ENCODE data around the gene KRTAP19-6. TPM values are rescaled to one million over a fixed set of nuclear protein-coding genes. Genes with fewer than 3 reads are reported as not detected.
A peak's percentile ranks its signal among the peaks of the same experiment; 100 is the strongest.

Gene KRTAP19-6, protein sequence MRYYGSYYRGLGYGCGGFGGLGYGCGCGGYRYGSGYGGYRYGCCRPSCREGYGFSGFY
- not detected for polyA plus RNA-seq (2013, experiment 1 of 4)
- polyA plus RNA-seq (2013, experiment 2 of 4): not detected
- polyA plus RNA-seq (2013, experiment 3 of 4): not detected
- polyA plus RNA-seq (2013, experiment 4 of 4): not detected

DNA sequence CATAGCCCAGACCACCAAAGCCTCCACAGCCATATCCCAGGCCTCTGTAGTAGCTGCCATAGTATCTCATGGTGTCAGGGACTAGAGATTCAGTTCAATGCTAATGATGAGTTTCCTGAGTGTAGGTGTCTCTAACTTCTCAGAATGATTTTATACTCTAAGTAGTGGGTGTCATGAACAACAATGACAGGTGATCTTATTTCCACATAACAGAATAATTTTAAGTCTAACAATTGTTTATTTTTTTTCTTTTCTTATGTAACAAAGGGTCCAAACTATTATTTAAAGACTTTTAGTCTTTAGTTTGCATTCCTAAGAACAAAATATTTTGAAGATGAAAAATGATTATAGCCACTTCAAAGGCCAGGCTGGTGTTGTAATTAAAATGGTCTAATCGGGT lies at the start of gene KRTAP19-6:
KRTAP19-6 (minus strand) TSS at position 101 of the 400 bp plus-strand sequence; CDS start at position 70, 31 bp downstream.
- WGBS, 2 experiments: 92 to 100% methylated on average over 1 of the region's 1 CpG
- Histone ChIP-seq H3K9me3 (ENCODE audit: control insufficient read depth, low read length) (no peaks in the 10 kb centered on the region), H3K4me3 (ENCODE audit: insufficient read depth, low read depth, low read length) (no peak within 1 kb of the TSS), H3K4me1 (ENCODE audit: control insufficient read depth, insufficient read depth, low read length) (no peaks in the 10 kb centered on the region), H3K27ac (ENCODE audit: insufficient read depth, low read depth, low read length, poor library complexity, severe bottlenecking) (no peak within 1 kb of the TSS), H3K27me3 (ENCODE audit: control insufficient read depth, insufficient read depth, low read length, poor library complexity, severe bottlenecking) (no peaks in the 10 kb centered on the region), H3K36me3 (ENCODE audit: control insufficient read depth, insufficient read depth, low read length) (no peaks in the 10 kb centered on the region)

DNA sequence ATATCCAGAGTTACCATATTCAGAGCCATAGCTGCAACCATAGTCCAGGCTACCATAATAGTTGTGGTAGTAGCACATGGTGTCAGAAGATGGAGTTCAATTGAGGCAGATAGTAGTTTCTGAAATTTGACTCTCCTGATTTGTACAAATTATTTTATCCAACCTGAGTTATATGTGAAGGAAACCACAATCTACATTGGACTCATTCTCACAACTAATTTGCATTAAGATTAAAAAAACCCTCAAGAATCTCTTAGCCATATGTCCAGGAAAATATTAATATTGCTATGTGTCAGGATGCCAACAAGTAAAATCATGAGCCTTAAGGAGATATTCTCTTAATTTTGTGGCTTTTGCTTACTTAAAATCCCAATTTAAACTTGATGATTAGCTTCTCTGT lies 48.6 kb upstream of the KRTAP19-6 start, which contains the start of gene KRTAP22-2:
KRTAP22-2 (minus strand) TSS at position 101 of the 400 bp plus-strand sequence.
- Histone ChIP-seq H3K9me3 (ENCODE audit: control insufficient read depth, low read length) (no peaks in the 10 kb centered on the region), H3K36me3 (ENCODE audit: control insufficient read depth, insufficient read depth, low read length) (no peaks in the 10 kb centered on the region), H3K4me3 (ENCODE audit: insufficient read depth, low read depth, low read length) (no peak within 1 kb of the TSS), H3K27ac (ENCODE audit: insufficient read depth, low read depth, low read length, poor library complexity, severe bottlenecking) (no peak within 1 kb of the TSS), H3K4me1 (ENCODE audit: control insufficient read depth, insufficient read depth, low read length) (no peaks in the 10 kb centered on the region), H3K27me3 (ENCODE audit: control insufficient read depth, insufficient read depth, low read length, poor library complexity, severe bottlenecking) (no peaks in the 10 kb centered on the region)

DNA sequence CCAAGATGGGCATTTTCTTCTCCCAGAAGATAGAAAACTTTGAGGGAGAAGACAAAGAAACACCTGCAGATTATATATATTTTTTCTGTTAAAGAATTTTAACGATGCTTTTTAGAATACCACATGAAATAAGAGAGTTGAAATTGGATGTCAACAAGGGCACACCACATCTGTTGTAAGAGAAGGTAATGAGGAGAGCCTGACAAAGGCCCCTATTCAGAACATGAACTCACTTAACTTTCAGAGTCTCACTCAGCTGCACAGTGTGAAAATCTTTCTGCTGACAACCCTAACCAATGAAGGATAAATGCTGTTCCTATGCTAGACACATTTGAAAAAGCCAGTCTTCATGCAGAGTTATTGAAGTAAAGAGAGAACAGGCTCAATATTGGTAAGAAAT lies 41.2 kb upstream of the KRTAP19-6 start:
- H3K27me3 ChIP-seq (ENCODE audit: control insufficient read depth, insufficient read depth, low read length, poor library complexity, severe bottlenecking): no peaks in the 10 kb centered on the region
- H3K4me3 ChIP-seq (ENCODE audit: insufficient read depth, low read depth, low read length): no peak overlapping the region
- H3K4me1 ChIP-seq (ENCODE audit: control insufficient read depth, insufficient read depth, low read length): peaks cover 12% of the 10 kb centered on the region
- no peaks in the 10 kb centered on the region for H3K9me3 ChIP-seq (ENCODE audit: control insufficient read depth, low read length)
- H3K36me3 ChIP-seq (ENCODE audit: control insufficient read depth, insufficient read depth, low read length): no peaks in the 10 kb centered on the region
- H3K27ac ChIP-seq (ENCODE audit: insufficient read depth, low read depth, low read length, poor library complexity, severe bottlenecking): no peak overlapping the region
- WGBS, 2 experiments: 100% methylated on average over 1 of the region's 1 CpG; no CpG with 5 or more reads in 1 of the 2 experiments

DNA sequence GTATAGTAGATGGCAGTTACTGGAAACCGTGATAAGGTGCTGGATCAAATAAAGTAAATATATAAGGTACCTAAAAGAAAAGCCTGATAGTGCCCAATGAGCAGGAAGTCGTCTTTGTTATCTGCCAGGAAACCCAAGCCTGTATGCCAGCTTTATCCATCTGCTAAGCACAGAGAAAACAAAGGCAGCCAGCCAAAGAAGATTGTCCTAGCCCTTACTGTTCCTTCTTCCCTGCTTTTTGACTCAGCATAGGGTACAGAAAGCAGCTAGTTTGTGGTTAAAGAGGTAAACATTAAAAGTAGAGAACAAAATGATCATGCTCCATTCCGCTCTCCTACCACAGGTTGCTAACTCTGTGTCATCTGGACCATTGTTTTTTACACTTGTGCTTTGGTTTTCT lies 38.5 kb upstream of the KRTAP19-6 start:
- Histone ChIP-seq H3K4me1 (ENCODE audit: control insufficient read depth, insufficient read depth, low read length) (peaks cover 12% of the 10 kb centered on the region), H3K27me3 (ENCODE audit: control insufficient read depth, insufficient read depth, low read length, poor library complexity, severe bottlenecking) (no peaks in the 10 kb centered on the region), H3K36me3 (ENCODE audit: control insufficient read depth, insufficient read depth, low read length) (no peaks in the 10 kb centered on the region), H3K9me3 (ENCODE audit: control insufficient read depth, low read length) (no peaks in the 10 kb centered on the region), H3K27ac (ENCODE audit: insufficient read depth, low read depth, low read length, poor library complexity, severe bottlenecking) (no peak overlapping the region), H3K4me3 (ENCODE audit: insufficient read depth, low read depth, low read length) (no peak overlapping the region)
- WGBS, 2 experiments: 75 to 76% methylated on average over 3 of the region's 3 CpGs

DNA sequence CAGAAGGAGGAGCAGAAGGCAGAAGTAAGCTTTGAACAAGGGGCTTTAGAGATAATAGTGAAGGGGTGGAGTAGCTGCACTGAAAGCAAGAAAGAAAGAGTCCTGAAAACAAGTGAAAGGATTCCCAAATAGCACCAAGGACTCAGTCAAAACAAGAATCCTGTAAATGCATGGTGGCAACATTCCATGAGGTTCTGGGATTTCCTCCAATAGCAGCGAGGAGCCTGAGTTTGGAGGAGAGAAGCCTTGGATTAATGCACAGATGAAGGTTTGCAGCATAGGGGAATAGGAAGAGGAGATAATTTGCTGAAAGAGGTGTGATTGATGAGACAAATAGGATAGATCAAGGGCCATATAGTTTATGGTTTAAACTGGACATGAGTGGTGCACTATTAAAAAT lies 37.7 kb upstream of the KRTAP19-6 start:
- no peak overlapping the region for H3K4me3 ChIP-seq (ENCODE audit: insufficient read depth, low read depth, low read length)
- H3K4me1 ChIP-seq (ENCODE audit: control insufficient read depth, insufficient read depth, low read length): peaks cover 12% of the 10 kb centered on the region
- 71 to 83% methylated on average over 1 of the region's 1 CpG for WGBS, 2 experiments
- H3K9me3 ChIP-seq (ENCODE audit: control insufficient read depth, low read length): no peaks in the 10 kb centered on the region
- H3K27ac ChIP-seq (ENCODE audit: insufficient read depth, low read depth, low read length, poor library complexity, severe bottlenecking): peak overlapping the region; percentile 47
- no peaks in the 10 kb centered on the region for H3K36me3 ChIP-seq (ENCODE audit: control insufficient read depth, insufficient read depth, low read length)
- no peaks in the 10 kb centered on the region for H3K27me3 ChIP-seq (ENCODE audit: control insufficient read depth, insufficient read depth, low read length, poor library complexity, severe bottlenecking)

DNA sequence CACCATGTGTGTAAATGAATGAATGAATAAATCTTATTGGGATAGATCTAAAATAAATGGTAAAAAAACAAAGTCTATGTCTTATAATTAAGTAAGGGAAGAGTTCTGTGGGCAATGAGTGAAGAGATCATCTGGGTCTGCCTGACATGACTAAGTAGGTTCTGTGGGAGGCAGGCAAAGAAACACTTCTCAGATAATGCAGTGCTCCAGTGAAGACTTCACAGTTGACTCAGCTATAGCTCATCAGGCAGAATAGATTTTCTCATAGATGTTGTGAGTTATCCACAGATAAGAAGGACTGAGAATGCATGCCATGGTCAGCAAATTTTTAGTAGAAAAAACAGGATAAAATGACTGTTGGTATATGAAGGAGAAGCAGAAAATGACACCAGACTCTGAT lies 36.1 kb upstream of the KRTAP19-6 start:
- Histone ChIP-seq H3K36me3 (ENCODE audit: control insufficient read depth, insufficient read depth, low read length) (no peaks in the 10 kb centered on the region), H3K27ac (ENCODE audit: insufficient read depth, low read depth, low read length, poor library complexity, severe bottlenecking) (no peak overlapping the region), H3K9me3 (ENCODE audit: control insufficient read depth, low read length) (no peaks in the 10 kb centered on the region), H3K4me3 (ENCODE audit: insufficient read depth, low read depth, low read length) (no peak overlapping the region), H3K4me1 (ENCODE audit: control insufficient read depth, insufficient read depth, low read length) (peaks cover 12% of the 10 kb centered on the region), H3K27me3 (ENCODE audit: control insufficient read depth, insufficient read depth, low read length, poor library complexity, severe bottlenecking) (no peaks in the 10 kb centered on the region)

DNA sequence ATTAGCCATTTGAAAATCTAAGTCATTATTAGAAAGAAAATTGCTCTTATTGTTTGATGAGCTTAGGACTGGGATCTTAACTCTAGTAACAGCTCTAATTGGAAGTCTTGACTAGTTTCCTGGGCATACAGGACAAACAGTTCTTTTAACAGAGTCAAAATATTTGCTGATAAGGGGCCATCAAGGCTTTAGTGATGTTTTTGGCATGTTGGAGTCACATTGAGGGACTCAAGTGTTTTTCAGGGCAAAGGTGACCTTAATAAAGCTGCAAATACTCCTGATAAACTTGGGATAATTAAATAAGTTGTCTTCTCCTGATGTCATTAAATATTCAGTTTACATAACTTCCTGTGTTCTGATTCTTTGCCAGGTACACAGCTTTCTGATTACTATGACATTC lies 26.0 kb upstream of the KRTAP19-6 start:
- Histone ChIP-seq H3K36me3 (ENCODE audit: control insufficient read depth, insufficient read depth, low read length) (no peaks in the 10 kb centered on the region), H3K4me3 (ENCODE audit: insufficient read depth, low read depth, low read length) (no peak overlapping the region), H3K27ac (ENCODE audit: insufficient read depth, low read depth, low read length, poor library complexity, severe bottlenecking) (no peak overlapping the region), H3K4me1 (ENCODE audit: control insufficient read depth, insufficient read depth, low read length) (no peaks in the 10 kb centered on the region), H3K9me3 (ENCODE audit: control insufficient read depth, low read length) (no peaks in the 10 kb centered on the region), H3K27me3 (ENCODE audit: control insufficient read depth, insufficient read depth, low read length, poor library complexity, severe bottlenecking) (no peaks in the 10 kb centered on the region)

DNA sequence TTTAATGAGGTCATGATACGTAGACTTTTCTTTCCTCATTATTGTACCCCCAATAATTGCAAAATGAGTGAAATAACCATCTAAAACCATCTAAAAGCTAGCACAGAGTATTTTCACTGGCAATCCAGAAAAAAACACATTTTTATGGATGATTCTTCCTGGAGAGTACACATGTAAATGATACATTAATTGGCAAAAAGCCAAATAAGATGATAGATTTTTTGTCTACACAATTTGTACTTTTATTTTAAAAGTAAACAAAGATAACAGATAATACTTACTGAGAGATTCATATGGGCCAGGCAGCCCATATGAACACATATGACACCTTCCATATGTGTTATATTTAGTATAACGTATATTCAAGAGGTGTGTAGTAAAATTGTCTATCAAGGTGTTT lies 22.0 kb upstream of the KRTAP19-6 start:
- no peaks in the 10 kb centered on the region for H3K4me1 ChIP-seq (ENCODE audit: control insufficient read depth, insufficient read depth, low read length)
- no peak overlapping the region for H3K27ac ChIP-seq (ENCODE audit: insufficient read depth, low read depth, low read length, poor library complexity, severe bottlenecking)
- no peaks in the 10 kb centered on the region for H3K27me3 ChIP-seq (ENCODE audit: control insufficient read depth, insufficient read depth, low read length, poor library complexity, severe bottlenecking)
- H3K9me3 ChIP-seq (ENCODE audit: control insufficient read depth, low read length): no peaks in the 10 kb centered on the region
- WGBS, 2 experiments: 97 to 100% methylated on average over 1 of the region's 2 CpGs
- no peaks in the 10 kb centered on the region for H3K36me3 ChIP-seq (ENCODE audit: control insufficient read depth, insufficient read depth, low read length)
- H3K4me3 ChIP-seq (ENCODE audit: insufficient read depth, low read depth, low read length): no peak overlapping the region

DNA sequence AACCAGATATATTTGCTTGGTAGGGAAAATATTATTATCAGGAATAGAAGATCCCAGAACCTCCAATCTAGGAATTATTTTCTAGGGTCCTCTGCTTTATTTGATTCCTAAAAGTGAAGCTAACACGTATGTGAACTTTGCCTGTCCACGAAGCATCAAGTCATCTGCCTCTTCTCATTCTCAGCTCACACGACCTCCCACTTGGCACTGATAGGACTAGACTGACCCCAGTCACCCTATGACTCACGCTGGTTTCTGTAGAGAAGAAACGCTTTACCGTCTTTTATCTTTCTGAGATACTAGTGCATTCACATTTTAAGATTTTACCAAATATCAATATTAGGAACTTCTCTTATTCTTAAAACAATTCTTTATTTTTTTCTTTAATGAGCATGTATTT lies 21.4 kb upstream of the KRTAP19-6 start:
- no peaks in the 10 kb centered on the region for H3K27me3 ChIP-seq (ENCODE audit: control insufficient read depth, insufficient read depth, low read length, poor library complexity, severe bottlenecking)
- H3K4me3 ChIP-seq (ENCODE audit: insufficient read depth, low read depth, low read length): no peak overlapping the region
- no peak overlapping the region for H3K27ac ChIP-seq (ENCODE audit: insufficient read depth, low read depth, low read length, poor library complexity, severe bottlenecking)
- H3K9me3 ChIP-seq (ENCODE audit: control insufficient read depth, low read length): no peaks in the 10 kb centered on the region
- no peaks in the 10 kb centered on the region for H3K36me3 ChIP-seq (ENCODE audit: control insufficient read depth, insufficient read depth, low read length)
- 80 to 86% methylated on average over 6 of the region's 6 CpGs for WGBS, 2 experiments
- H3K4me1 ChIP-seq (ENCODE audit: control insufficient read depth, insufficient read depth, low read length): no peaks in the 10 kb centered on the region

DNA sequence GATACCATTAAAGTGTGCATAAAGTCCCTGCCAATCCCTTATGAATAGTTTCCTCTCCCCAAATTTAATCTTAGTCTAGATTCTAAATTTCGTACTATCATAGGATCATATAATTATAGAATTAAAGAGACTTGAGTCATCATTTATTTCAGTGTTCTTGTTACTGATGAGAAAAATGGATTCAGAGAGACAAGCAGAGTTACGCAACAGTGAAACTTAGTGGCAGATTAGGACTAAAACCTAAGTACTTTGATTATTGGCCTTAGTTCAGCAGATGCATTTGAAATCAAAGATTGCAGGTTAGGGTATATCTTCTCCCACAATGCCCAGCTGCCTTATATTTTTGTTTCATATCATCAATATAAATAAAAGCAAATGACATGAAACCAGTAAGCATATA lies 20.3 kb upstream of the KRTAP19-6 start:
- Histone ChIP-seq H3K4me3 (ENCODE audit: insufficient read depth, low read depth, low read length) (no peak overlapping the region), H3K36me3 (ENCODE audit: control insufficient read depth, insufficient read depth, low read length) (no peaks in the 10 kb centered on the region), H3K9me3 (ENCODE audit: control insufficient read depth, low read length) (no peaks in the 10 kb centered on the region), H3K4me1 (ENCODE audit: control insufficient read depth, insufficient read depth, low read length) (no peaks in the 10 kb centered on the region), H3K27me3 (ENCODE audit: control insufficient read depth, insufficient read depth, low read length, poor library complexity, severe bottlenecking) (no peaks in the 10 kb centered on the region), H3K27ac (ENCODE audit: insufficient read depth, low read depth, low read length, poor library complexity, severe bottlenecking) (no peak overlapping the region)
- 94 to 100% methylated on average over 1 of the region's 2 CpGs for WGBS, 2 experiments
